Loucy (cell line): Measurements from ENCODE around the gene KIAA1614.

Experiments
- H2AFZ ChIP-seq: fragments of 200-600 bp; sonication (generic); 2 replicates; pipeline ENCODE4 v1.6.0; 2016; ENCODE audit warnings: antibody characterized with exemption, mild to moderate bottlenecking, low read length, moderate library complexity
- H3F3A ChIP-seq: fragments of 200-600 bp; 2 replicates; pipeline ENCODE4 v1.6.0; 2016; ENCODE audit warnings: antibody characterized with exemption, low read depth, mild to moderate bottlenecking
- H3K27me3 ChIP-seq: fragments of 200-600 bp; sonication (generic); 2 replicates; pipeline ENCODE4 v1.6.1; 2014; ENCODE audit warnings: low read length, mild to moderate bottlenecking; ENCODE audit not compliant: insufficient read depth, poor library complexity, severe bottlenecking
- H3K36me3 ChIP-seq: fragments of 200-600 bp; sonication (generic); 2 replicates; pipeline ENCODE4 v1.6.1; 2016; ENCODE audit warnings: low read length; ENCODE audit not compliant: insufficient read depth
- H3K4me1 ChIP-seq: fragments of 200-600 bp; sonication (generic); 2 replicates; pipeline ENCODE4 v1.5.1; 2014; ENCODE audit warnings: low read length, mild to moderate bottlenecking; ENCODE audit not compliant: insufficient read depth, poor library complexity, severe bottlenecking
- H3K4me2 ChIP-seq: fragments of 200-600 bp; sonication (generic); 2 replicates; pipeline ENCODE4 v1.6.0; 2014; ENCODE audit warnings: antibody characterized with exemption, low read length, low read depth, mild to moderate bottlenecking; ENCODE audit not compliant: poor library complexity, severe bottlenecking
- H3K4me3 ChIP-seq: fragments of 200-600 bp; sonication (generic); 2 replicates; pipeline ENCODE4 v1.5.1; 2014; ENCODE audit warnings: low read length, mild to moderate bottlenecking, mixed read lengths; ENCODE audit not compliant: poor library complexity, severe bottlenecking
- H3K79me2 ChIP-seq: fragments of 200-600 bp; sonication (generic); 2 replicates; pipeline ENCODE4 v1.6.1; 2014; ENCODE audit warnings: low read length; ENCODE audit not compliant: insufficient read depth
- H3K9ac ChIP-seq: fragments of 200-600 bp; sonication (generic); 2 replicates; pipeline ENCODE4 v1.6.0; 2014; ENCODE audit warnings: mild to moderate bottlenecking, low read depth, low read length, moderate library complexity; ENCODE audit not compliant: poor library complexity, severe bottlenecking
- H3K9me2 ChIP-seq: fragments of 200-600 bp; sonication (generic); replicated peaks from 2 replicates; pipeline ENCODE4 v1.6.1; 2016; ENCODE audit warnings: low read depth, low read length, mixed read lengths
- H3K9me3 ChIP-seq: fragments of 200-600 bp; sonication (generic); 2 replicates; pipeline ENCODE4 v1.6.1; 2014; ENCODE audit warnings: mild to moderate bottlenecking, antibody characterized with exemption, low read length, low read depth; ENCODE audit not compliant: insufficient read depth
- H4K20me1 ChIP-seq: fragments of 200-600 bp; sonication (generic); 2 replicates; pipeline ENCODE4 v1.6.0; 2014; ENCODE audit warnings: antibody characterized with exemption, low read length, mild to moderate bottlenecking; ENCODE audit not compliant: insufficient read depth, poor library complexity, severe bottlenecking
- EZH2phosphoT487 ChIP-seq: fragments of 200-600 bp; IDR thresholded peaks from 2 replicates; pipeline ENCODE4 v1.6.1; 2018; ENCODE audit warnings: antibody characterized with exemption, mild to moderate bottlenecking, moderate library complexity, borderline replicate concordance
- TF ChIP-seq, protein P1 (sequence below): fragments of 200-600 bp; sonication (generic); conservative IDR thresholded peaks from 2 replicates; pipeline ENCODE4 v1.5.1; 2014; ENCODE audit warnings: mild to moderate bottlenecking, antibody characterized with exemption, low read length

Gene KIAA1614

DNA sequence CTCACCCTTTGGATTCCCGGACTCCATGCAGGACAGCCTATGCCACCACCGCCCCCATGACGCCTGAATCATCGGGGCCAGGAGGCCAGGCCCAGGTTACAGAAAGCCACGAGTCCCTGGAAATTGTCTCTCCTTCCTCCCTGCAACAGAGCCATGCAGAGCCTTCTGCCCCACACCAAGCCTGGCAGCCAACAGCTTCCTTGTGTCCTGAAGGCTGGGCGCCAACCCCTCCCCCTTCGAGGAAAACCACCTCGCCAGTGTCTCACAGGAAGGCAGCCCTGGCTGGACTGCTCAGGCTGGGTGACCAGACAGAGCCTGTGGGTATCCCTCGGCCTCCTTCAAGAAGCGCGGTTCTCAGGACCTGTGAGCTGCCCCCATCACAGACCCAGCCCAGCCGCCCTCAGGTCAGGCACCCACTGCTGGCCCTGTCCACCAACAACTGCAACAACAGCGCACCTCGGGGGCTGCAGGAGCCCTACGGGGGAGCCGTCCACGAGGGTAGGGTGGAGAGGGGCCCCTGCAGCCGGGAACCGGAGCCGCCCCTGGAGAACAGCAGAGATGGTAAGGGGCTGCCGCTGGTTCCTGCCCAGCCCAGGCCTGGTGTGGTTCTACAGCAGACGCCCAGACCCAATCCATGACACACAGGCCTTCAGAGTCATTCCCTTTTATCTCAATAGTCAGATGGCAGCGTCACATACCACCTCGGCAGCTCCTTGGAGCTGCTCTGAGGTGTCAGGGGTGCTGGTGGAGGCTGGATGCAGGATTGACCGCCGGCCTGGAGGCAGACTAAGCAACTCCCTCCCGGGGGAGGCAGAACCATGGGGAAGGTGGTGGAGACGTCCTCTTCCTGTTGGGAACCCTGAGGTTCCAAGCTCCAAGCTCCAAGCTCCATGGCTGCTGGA, 23.7 kb downstream of the KIAA1614 start:
- no peaks in the 10 kb centered on the region for H3F3A ChIP-seq
- no peak overlapping the region for H3K4me2 ChIP-seq
- H4K20me1 ChIP-seq = no peaks in the 10 kb centered on the region
- H3K4me3 ChIP-seq = no peak overlapping the region
- peaks cover 62% of the 10 kb centered on the region for H3K4me1 ChIP-seq
- no peaks in the 10 kb centered on the region for H3K36me3 ChIP-seq
- H3K9me3 ChIP-seq = no peaks in the 10 kb centered on the region
- H2AFZ ChIP-seq = no peak overlapping the region
- H3K9me2 ChIP-seq = no peaks in the 10 kb centered on the region
- no peaks in the 10 kb centered on the region for H3K79me2 ChIP-seq
- no peak for TF ChIP-seq EZH2phosphoT487
- TF ChIP-seq, protein P1, sequence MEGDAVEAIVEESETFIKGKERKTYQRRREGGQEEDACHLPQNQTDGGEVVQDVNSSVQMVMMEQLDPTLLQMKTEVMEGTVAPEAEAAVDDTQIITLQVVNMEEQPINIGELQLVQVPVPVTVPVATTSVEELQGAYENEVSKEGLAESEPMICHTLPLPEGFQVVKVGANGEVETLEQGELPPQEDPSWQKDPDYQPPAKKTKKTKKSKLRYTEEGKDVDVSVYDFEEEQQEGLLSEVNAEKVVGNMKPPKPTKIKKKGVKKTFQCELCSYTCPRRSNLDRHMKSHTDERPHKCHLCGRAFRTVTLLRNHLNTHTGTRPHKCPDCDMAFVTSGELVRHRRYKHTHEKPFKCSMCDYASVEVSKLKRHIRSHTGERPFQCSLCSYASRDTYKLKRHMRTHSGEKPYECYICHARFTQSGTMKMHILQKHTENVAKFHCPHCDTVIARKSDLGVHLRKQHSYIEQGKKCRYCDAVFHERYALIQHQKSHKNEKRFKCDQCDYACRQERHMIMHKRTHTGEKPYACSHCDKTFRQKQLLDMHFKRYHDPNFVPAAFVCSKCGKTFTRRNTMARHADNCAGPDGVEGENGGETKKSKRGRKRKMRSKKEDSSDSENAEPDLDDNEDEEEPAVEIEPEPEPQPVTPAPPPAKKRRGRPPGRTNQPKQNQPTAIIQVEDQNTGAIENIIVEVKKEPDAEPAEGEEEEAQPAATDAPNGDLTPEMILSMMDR = no peak
- no peaks in the 10 kb centered on the region for H3K27me3 ChIP-seq
- H3K9ac ChIP-seq = no peak overlapping the region

DNA sequence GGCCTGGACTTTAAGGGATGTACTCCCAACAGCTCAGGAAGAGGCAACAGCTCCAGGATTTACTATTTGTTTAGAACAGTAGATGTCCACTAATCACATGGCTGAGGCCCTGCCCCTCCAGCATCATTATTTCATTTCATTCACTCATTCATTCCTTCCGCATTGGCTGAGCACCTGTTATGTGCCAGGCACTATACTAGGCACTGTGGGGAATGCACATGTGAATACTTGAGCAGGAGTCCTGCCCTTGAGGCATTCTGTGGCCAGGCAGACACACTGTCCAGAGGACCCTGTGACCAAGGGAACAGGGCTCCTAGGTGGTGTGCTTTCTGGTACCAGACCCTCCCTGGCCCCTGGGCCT, 24.3 kb downstream of the KIAA1614 start:
- Histone ChIP-seq H2AFZ (no peak overlapping the region), H3K9me2 (no peaks in the 10 kb centered on the region), H3K36me3 (no peaks in the 10 kb centered on the region), H3F3A (no peaks in the 10 kb centered on the region), H3K4me2 (peak overlapping the region; percentile 52), H3K79me2 (no peaks in the 10 kb centered on the region), H3K9me3 (no peaks in the 10 kb centered on the region), H4K20me1 (no peaks in the 10 kb centered on the region), H3K4me3 (no peak overlapping the region), H3K27me3 (no peaks in the 10 kb centered on the region), H3K9ac (peak overlapping the region; percentile 39), H3K4me1 (peaks cover 57% of the 10 kb centered on the region)
- TF ChIP-seq, protein P1 = no peak
- no peak for TF ChIP-seq EZH2phosphoT487

DNA sequence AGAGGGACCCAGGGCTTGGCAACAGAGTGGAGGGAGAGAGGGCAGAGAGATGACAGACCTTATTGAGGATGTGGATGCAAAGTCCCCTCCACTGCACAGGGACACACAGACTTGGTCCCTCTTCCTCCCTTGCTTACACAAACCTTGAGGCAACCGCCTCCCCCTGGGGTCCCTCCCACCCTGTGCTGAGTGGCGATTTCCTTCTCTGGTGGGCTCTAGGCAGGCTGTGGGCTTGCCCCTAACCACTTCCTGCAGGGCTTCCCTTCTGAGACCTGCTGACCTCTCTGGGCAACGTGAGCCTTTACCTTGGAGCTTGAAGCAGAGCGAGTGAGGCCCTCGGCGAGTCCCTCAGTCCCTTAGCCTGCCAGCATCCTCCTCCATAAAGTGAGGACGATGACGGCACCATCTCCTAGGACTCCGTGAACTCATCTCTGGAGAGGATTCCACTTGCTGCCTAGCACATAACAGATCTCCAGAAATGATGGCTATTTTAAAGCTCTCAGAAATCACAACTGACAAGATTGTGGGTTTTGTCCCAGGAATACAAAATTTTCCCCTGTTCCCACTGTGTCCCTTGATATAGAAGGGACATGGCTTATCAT, 25.0 kb downstream of the KIAA1614 start:
- H3K9me2 ChIP-seq = no peaks in the 10 kb centered on the region
- H3K27me3 ChIP-seq = no peaks in the 10 kb centered on the region
- H3F3A ChIP-seq = no peaks in the 10 kb centered on the region
- H3K79me2 ChIP-seq = no peaks in the 10 kb centered on the region
- H3K4me1 ChIP-seq = peaks cover 57% of the 10 kb centered on the region
- H4K20me1 ChIP-seq = no peaks in the 10 kb centered on the region
- no peak overlapping the region for H2AFZ ChIP-seq
- TF ChIP-seq, protein P1 = no peak
- TF ChIP-seq EZH2phosphoT487 = no peak
- H3K9me3 ChIP-seq = no peaks in the 10 kb centered on the region
- peak overlapping the region; percentile 52 for H3K4me2 ChIP-seq
- H3K9ac ChIP-seq = peak overlapping the region; percentile 39
- peak overlapping the region; percentile 30 for H3K4me3 ChIP-seq
- H3K36me3 ChIP-seq = no peaks in the 10 kb centered on the region
